CD4-positive, CD25-positive, alpha-beta regulatory T cell (primary cell): ENCODE measurements around the gene CAPZB. TPM values are rescaled to one million over a fixed set of nuclear protein-coding genes. Genes with fewer than 3 reads are reported as not detected.

Experiments used
- ATAC-seq, 2 donors: fragments of 150-1000 bp; cut with Tn5 transposase; one replicate each; pipeline ENCODE4 v1.10.0; 2021; ENCODE audit warnings: low read depth in 2 of 2, moderate number of reproducible peaks in 2 of 2, moderate library complexity in 1 of 2
- DNase-seq, 3 donors: peaks; one replicate each; pipeline versions ENCODE4 v3.0.0 to v3.0.0-alpha.2; 2012 to 2022; ENCODE audit warnings: mixed read lengths in 1 of 3
- H3K27ac ChIP-seq: one replicate; pipeline ENCODE4 v1.7.0; 2013; ENCODE audit warnings: mild to moderate bottlenecking, low read length; ENCODE audit not compliant: insufficient read depth, poor library complexity, severe bottlenecking
- H3K27me3 ChIP-seq: one replicate; pipeline ENCODE4 v1.7.0; 2013; ENCODE audit warnings: low read length; ENCODE audit not compliant: control insufficient read depth, insufficient read depth
- H3K36me3 ChIP-seq: one replicate; pipeline ENCODE4 v1.7.0; 2013; ENCODE audit warnings: mild to moderate bottlenecking, low read length, moderate library complexity; ENCODE audit not compliant: control insufficient read depth, insufficient read depth
- H3K4me1 ChIP-seq: 2 replicates; pipeline ENCODE4 v1.7.0; 2013; ENCODE audit warnings: mild to moderate bottlenecking, low read length; ENCODE audit not compliant: insufficient read depth, control insufficient read depth, poor library complexity, severe bottlenecking
- H3K4me3 ChIP-seq: one replicate; pipeline ENCODE4 v1.7.0; 2013; ENCODE audit warnings: low read depth, mild to moderate bottlenecking, low read length, moderate library complexity
- H3K9me3 ChIP-seq, 2 experiments: 1 replicate in 1 of 2; 2 replicates in 1 of 2; pipeline ENCODE4 v1.7.0; 2013; ENCODE audit warnings: low read length in 2 of 2, mild to moderate bottlenecking in 1 of 2, moderate library complexity in 1 of 2; ENCODE audit not compliant: control insufficient read depth in 2 of 2
- H3K27ac Mint-ChIP-seq, 3 donors: one replicate each; pipeline ENCODE4 v1.8.0; 2020 to 2022; ENCODE audit warnings: mild to moderate bottlenecking in 3 of 3, mixed read lengths in 3 of 3, moderate library complexity in 2 of 3
- H3K27me3 Mint-ChIP-seq: one replicate; pipeline ENCODE4 v1.8.0; 2022; ENCODE audit warnings: mild to moderate bottlenecking, mixed read lengths
- H3K36me3 Mint-ChIP-seq: one replicate; pipeline ENCODE4 v1.8.0; 2020; ENCODE audit warnings: mixed read lengths
- H3K4me1 Mint-ChIP-seq, 4 donors: one replicate each; pipeline ENCODE4 v1.8.0; 2020 to 2022; ENCODE audit warnings: mixed read lengths in 4 of 4, mild to moderate bottlenecking in 1 of 4
- H3K4me3 Mint-ChIP-seq, 4 donors: one replicate each; pipeline ENCODE4 v1.8.0; 2020 to 2022; ENCODE audit warnings: mild to moderate bottlenecking in 4 of 4, mixed read lengths in 4 of 4, moderate library complexity in 3 of 4
- H3K9me3 Mint-ChIP-seq, 7 donors: one replicate each; pipeline ENCODE4 v1.8.0; 2020 to 2022; ENCODE audit warnings: mixed read lengths in 7 of 7, mild to moderate bottlenecking in 3 of 7, moderate library complexity in 2 of 7
- polyA plus RNA-seq, 4 donors: library from polyadenylated mRNA; unstranded; fragments of 300-500 nt; fragmentation: Illumina TruSeq; gene quantifications; one replicate each; pipeline ENCODE4 v1.2.3, GENCODE V29; 2021
- total RNA-seq: library from RNA; stranded (reverse); gene quantifications from one replicate; pipeline ENCODE4 v1.2.3, GENCODE V29; 2022

CAPZB gene
- total and polyA plus RNA-seq, 5 donors from 2014 or later, result 372 to 588 (median 462) TPM

GRCh38 chr1:19405761-19406487 lies 79.4 kb downstream of the CAPZB start:
- Histone ChIP-seq H3K4me3 (no peak overlapping the region), H3K4me1 (peaks cover 9% of the 10 kb centered on the region), H3K9me3 (no peaks in the 10 kb centered on the region), H3K27ac (no peak overlapping the region), H3K27me3 (no peaks in the 10 kb centered on the region), H3K36me3 (peaks cover 51% of the 10 kb centered on the region)
- H3K27ac Mint-ChIP-seq, result peak overlapping the region in 2 of 3 donors; percentile 69 to 79
- H3K9me3 Mint-ChIP-seq, result no peaks in the 10 kb centered on the region
- no peak for ATAC-seq
- no peaks in the 10 kb centered on the region for H3K27me3 Mint-ChIP-seq
- peaks cover 14 to 90% (median 36%) of the 10 kb centered on the region in 4 donors for H3K4me1 Mint-ChIP-seq
- peaks cover 8% of the 10 kb centered on the region for H3K36me3 Mint-ChIP-seq
- no peak for DNase-seq
- peak overlapping the region in 1 of 4 donors; percentile 11 for H3K4me3 Mint-ChIP-seq

DNA sequence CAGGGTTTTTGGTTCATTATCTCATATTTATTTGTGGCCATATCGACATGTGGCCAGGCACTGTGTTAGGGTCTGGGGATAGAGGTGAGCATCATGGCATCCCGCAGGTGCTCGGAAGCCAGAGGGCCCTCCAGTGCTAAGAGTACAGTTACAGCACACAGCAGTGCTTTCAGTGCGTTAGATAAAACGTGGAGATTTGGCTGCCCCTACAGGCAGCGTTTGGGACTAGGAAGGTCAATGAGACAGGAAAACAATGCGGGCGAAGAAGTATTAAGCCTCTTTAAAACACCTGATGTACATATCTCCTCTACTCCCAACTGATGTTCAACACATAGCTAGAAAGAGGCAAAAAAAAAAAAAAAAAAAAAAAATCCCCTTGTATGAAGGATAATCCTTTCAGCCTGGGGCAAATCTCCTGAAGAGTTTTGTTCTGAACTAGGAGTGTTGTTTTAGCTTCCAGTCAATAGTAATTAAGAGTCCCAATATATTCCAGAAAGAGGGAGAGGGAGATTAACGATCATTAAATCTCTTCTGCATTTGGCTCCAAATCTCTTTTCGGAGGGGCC lies 80.1 kb downstream of the CAPZB start:
- peak overlapping the region in 2 of 3 donors; percentile 76 to 82 for H3K27ac Mint-ChIP-seq
- Histone ChIP-seq H3K36me3 (peaks cover 51% of the 10 kb centered on the region), H3K27me3 (no peaks in the 10 kb centered on the region), H3K27ac (no peak overlapping the region), H3K4me1 (peaks cover 9% of the 10 kb centered on the region), H3K9me3 (no peaks in the 10 kb centered on the region), H3K4me3 (no peak overlapping the region)
- no peaks in the 10 kb centered on the region for H3K9me3 Mint-ChIP-seq
- ATAC-seq, result no peak
- peaks cover 14 to 91% (median 37%) of the 10 kb centered on the region in 4 donors for H3K4me1 Mint-ChIP-seq
- H3K36me3 Mint-ChIP-seq, result peaks cover 8% of the 10 kb centered on the region
- no peak for DNase-seq
- no peak overlapping the region for H3K4me3 Mint-ChIP-seq
- H3K27me3 Mint-ChIP-seq, result no peaks in the 10 kb centered on the region

DNA sequence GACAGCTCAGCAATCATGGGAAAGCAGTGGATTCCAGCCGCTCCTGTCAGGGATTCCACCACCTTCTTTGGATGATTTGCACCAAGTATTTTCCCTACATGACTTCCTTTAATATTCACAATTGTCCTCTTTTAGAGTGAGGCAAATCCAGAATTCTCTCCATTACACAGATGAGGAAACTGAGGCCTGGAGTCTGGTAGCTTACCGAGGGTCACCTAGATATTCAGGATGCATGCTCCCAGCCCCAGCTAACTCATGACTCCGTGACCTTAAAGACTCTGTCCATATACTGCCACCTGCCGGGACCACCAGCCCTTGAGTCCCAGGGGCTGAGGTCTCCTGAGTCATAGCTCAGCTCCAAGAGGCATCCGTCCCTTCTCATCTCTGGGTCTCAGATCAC lies 80.6 kb downstream of the CAPZB start:
- ATAC-seq (no peak), DNase-seq (no peak)
- H3K27ac ChIP-seq, result no peak overlapping the region
- peaks cover 50% of the 10 kb centered on the region for H3K36me3 ChIP-seq
- Mint-ChIP-seq H3K27ac (peak overlapping the region in 2 of 3 donors; percentile 76 to 82), H3K4me1 (peaks cover 9 to 91% (median 35%) of the 10 kb centered on the region in 4 donors), H3K4me3 (no peak overlapping the region), H3K9me3 (no peaks in the 10 kb centered on the region), H3K27me3 (no peaks in the 10 kb centered on the region), H3K36me3 (peaks cover 8% of the 10 kb centered on the region)
- H3K27me3 ChIP-seq, result no peaks in the 10 kb centered on the region
- no peaks in the 10 kb centered on the region for H3K9me3 ChIP-seq
- peaks cover 10% of the 10 kb centered on the region for H3K4me1 ChIP-seq
- H3K4me3 ChIP-seq, result no peak overlapping the region

DNA sequence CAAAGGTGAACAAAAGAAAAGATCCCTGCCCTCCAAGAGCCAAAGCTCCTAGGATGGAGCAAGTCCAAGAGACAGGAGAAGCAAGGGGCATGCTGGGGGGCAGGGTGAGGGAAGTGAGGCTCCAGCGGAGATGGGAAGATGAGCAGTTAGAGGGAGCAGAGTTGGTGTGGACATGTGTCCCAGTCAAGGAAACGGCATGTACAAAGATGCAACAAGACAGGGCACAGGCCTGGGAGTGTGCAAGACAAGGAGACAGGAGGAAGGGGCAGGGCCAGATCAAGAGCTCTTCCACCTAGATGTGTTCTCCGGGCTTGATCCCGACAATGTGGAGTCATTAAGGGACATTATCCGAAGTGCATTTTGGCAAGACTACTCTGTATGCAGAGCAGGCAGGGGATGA lies 82.1 kb downstream of the CAPZB start:
- H3K9me3 Mint-ChIP-seq, result no peaks in the 10 kb centered on the region
- H3K9me3 ChIP-seq, result no peaks in the 10 kb centered on the region
- peaks cover 6 to 92% (median 37%) of the 10 kb centered on the region in 4 donors for H3K4me1 Mint-ChIP-seq
- H3K27ac Mint-ChIP-seq, result peak overlapping the region in 2 of 3 donors; percentile 63 to 80
- H3K4me3 ChIP-seq, result no peak overlapping the region
- H3K36me3 ChIP-seq, result peaks cover 50% of the 10 kb centered on the region
- DNase-seq (no peak), ATAC-seq (no peak)
- no peaks in the 10 kb centered on the region for H3K27me3 ChIP-seq
- H3K27me3 Mint-ChIP-seq, result no peaks in the 10 kb centered on the region
- H3K4me3 Mint-ChIP-seq, result peak overlapping the region in 1 of 4 donors; percentile 35
- H3K36me3 Mint-ChIP-seq, result peaks cover 17% of the 10 kb centered on the region
- peaks cover 17% of the 10 kb centered on the region for H3K4me1 ChIP-seq
- no peak overlapping the region for H3K27ac ChIP-seq

DNA sequence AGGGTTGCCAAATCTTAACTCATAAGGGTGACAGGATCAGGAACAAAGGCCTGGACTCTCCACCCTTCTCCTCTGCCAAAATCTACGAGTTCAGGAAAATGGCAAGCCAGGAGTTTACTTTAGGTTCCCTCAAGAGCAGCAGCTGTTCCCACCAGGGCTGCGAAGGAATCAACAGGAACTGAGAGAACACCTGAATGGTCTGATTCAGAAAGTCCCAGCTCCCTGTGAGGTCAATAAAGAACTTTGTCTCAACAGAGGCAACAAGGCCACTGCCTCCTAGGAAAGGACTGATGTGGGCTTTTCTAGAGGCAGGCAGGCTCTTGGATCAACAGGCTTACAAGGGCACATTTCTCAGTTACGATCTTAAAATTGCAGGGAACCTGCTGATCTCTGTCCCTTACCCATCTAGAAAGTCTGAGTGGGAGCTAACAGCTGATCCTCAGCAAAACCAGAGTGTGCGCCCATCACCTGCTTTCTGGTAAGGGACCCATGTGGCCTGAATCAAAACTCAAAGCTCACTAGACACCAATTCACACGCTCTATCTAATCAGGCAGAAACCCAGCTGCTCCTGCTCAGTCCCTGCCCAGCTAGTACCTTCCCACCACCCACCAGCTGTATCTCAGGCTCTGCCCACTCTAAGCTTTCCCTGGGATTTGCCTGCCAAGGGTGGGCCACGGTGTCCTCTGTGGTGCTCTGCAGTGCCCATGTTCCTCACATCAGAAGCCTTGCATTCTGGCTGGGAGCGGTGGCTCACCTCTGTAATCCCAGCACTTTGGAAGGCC lies 83.1 kb downstream of the CAPZB start:
- H3K36me3 Mint-ChIP-seq, result peaks cover 13% of the 10 kb centered on the region
- Histone ChIP-seq H3K27me3 (no peaks in the 10 kb centered on the region), H3K4me3 (no peak overlapping the region), H3K9me3 (no peaks in the 10 kb centered on the region), H3K36me3 (peaks cover 49% of the 10 kb centered on the region), H3K27ac (no peak overlapping the region), H3K4me1 (peaks cover 14% of the 10 kb centered on the region)
- H3K4me3 Mint-ChIP-seq, result no peak overlapping the region
- ATAC-seq, result no peak
- peaks cover 6 to 91% (median 37%) of the 10 kb centered on the region in 4 donors for H3K4me1 Mint-ChIP-seq
- H3K9me3 Mint-ChIP-seq, result no peaks in the 10 kb centered on the region
- H3K27me3 Mint-ChIP-seq, result no peaks in the 10 kb centered on the region
- H3K27ac Mint-ChIP-seq, result peak overlapping the region in 2 of 3 donors; percentile 63 to 80
- no peak for DNase-seq

DNA sequence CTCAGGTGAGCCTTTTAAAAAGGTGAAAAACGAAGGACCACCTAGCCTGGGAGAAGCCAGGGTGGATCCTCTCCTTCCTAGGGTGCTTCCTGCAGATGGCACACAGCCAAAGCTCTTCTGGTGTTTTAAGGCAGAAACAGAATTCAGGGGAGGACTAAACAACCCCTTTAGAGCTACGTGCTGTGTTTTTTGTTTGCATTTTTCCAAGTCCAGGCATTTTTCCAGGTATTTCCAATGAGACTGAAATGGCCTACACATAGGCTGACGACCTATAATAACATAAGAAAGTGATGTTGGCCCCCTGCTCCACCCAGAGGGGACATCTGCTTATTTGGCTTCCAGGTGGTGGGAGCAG lies 83.8 kb downstream of the CAPZB start:
- Histone ChIP-seq H3K36me3 (peaks cover 51% of the 10 kb centered on the region), H3K27me3 (no peaks in the 10 kb centered on the region), H3K9me3 (no peaks in the 10 kb centered on the region), H3K4me1 (peaks cover 14% of the 10 kb centered on the region), H3K27ac (no peak overlapping the region), H3K4me3 (no peak overlapping the region)
- Mint-ChIP-seq H3K4me1 (peaks cover 9 to 88% (median 36%) of the 10 kb centered on the region in 4 donors), H3K27ac (peak overlapping the region in 2 of 3 donors; percentile 14 to 48), H3K36me3 (peaks cover 17% of the 10 kb centered on the region), H3K9me3 (no peaks in the 10 kb centered on the region), H3K4me3 (no peak overlapping the region), H3K27me3 (no peaks in the 10 kb centered on the region)
- DNase-seq, result no peak
- no peak for ATAC-seq

- H3K27ac ChIP-seq, result no peak overlapping the region
- H3K27ac Mint-ChIP-seq, result peak overlapping the region in 2 of 3 donors; percentile 14 to 67
- peaks cover 56% of the 10 kb centered on the region for H3K36me3 ChIP-seq
- H3K4me3 ChIP-seq, result no peak overlapping the region
- DNase-seq, result no peak
- no peaks in the 10 kb centered on the region for H3K27me3 Mint-ChIP-seq
- peaks cover 18% of the 10 kb centered on the region for H3K4me1 ChIP-seq
- no peak for ATAC-seq
- no peak overlapping the region for H3K4me3 Mint-ChIP-seq
- H3K9me3 Mint-ChIP-seq, result no peaks in the 10 kb centered on the region
- no peaks in the 10 kb centered on the region for H3K27me3 ChIP-seq
- no peaks in the 10 kb centered on the region for H3K9me3 ChIP-seq
- peaks cover 4 to 87% (median 35%) of the 10 kb centered on the region in 4 donors for H3K4me1 Mint-ChIP-seq
- H3K36me3 Mint-ChIP-seq, result peaks cover 17% of the 10 kb centered on the region
Observed at GRCh38 chr1:19400875-19401534, 84.3 kb downstream of the CAPZB start.
